RWPE1 (cell line): ENCODE measurements around the gene SLC35A4.
"Not testable (repeated sequence)": the region's sequence is repeated elsewhere in the genome, so short reads cannot be mapped to it uniquely, and the experiment has no call there.

Experiments used
- CTCF ChIA-PET: fragments of 350-600 bp; sonication (Branson Sonifier 250); formaldehyde crosslinking; extraction: SDS; loops from one replicate; lab custom pipeline; 2021; lab: Yijun Ruan, JAX
- POLR2A ChIA-PET: fragments of 400-600 bp; formaldehyde crosslinking; extraction: SDS; loops from one replicate; lab custom pipeline; 2020; ENCODE audit warnings: antibody characterized with exemption; ENCODE audit not compliant: low non-redundant PET; lab: Yijun Ruan, JAX
- DNase-seq: peaks from one replicate; pipeline ENCODE4 v3.0.0; 2012; ENCODE audit warnings: low spot score
- H3K27ac ChIP-seq: fragments of 450-650 bp; 2 replicates; pipeline ENCODE4 v1.5.1; 2017
- TF ChIP-seq, protein P1 (sequence below): fragments of 450-650 bp; conservative IDR thresholded peaks from 2 replicates; pipeline ENCODE4 v1.5.1; 2017; ENCODE audit warnings: low read depth, mild to moderate bottlenecking

SLC35A4 gene

DNA sequence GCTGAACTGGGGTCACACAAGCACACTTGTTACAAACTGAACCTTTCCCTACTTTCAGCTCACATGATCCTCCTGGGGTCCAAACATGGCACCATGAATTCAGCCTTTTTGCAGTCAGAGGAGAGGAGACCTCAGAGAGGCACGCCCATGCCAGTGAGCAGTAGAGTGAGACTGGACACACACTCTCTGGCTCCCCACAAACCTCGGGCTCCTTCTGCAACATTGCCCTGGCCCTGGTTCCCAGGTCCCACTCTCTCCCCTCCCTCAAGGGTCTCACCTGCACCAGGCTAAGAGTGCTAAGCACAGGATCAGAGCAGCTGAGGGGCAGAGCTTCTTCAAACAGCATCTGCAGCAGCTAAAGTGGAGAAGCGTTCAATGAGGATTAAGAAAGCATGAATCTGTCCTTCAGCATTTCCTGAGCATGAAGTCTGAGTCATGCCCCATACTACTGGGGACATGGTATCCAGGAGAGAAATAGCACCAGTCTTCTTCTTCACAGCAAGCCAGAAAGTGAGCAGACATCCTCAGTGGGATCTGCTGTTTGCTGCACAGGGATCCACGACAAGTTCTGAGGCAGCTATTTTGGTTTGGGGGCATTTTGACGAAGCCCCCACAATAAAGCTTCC is 27.2 kb downstream of the SLC35A4 start:
- CTCF ChIA-PET: interaction anchor here (0.6 kb wide), 1 partner anchor 1930 kb away, joined by 8 read pairs; no protein-coding TSS in a partner anchor
- peak; percentile 57 for DNase-seq
- peak overlapping the region; percentile 52 for H3K27ac ChIP-seq
- TF ChIP-seq, protein P1, sequence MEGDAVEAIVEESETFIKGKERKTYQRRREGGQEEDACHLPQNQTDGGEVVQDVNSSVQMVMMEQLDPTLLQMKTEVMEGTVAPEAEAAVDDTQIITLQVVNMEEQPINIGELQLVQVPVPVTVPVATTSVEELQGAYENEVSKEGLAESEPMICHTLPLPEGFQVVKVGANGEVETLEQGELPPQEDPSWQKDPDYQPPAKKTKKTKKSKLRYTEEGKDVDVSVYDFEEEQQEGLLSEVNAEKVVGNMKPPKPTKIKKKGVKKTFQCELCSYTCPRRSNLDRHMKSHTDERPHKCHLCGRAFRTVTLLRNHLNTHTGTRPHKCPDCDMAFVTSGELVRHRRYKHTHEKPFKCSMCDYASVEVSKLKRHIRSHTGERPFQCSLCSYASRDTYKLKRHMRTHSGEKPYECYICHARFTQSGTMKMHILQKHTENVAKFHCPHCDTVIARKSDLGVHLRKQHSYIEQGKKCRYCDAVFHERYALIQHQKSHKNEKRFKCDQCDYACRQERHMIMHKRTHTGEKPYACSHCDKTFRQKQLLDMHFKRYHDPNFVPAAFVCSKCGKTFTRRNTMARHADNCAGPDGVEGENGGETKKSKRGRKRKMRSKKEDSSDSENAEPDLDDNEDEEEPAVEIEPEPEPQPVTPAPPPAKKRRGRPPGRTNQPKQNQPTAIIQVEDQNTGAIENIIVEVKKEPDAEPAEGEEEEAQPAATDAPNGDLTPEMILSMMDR: no peak
- POLR2A ChIA-PET: no interaction called here

DNA sequence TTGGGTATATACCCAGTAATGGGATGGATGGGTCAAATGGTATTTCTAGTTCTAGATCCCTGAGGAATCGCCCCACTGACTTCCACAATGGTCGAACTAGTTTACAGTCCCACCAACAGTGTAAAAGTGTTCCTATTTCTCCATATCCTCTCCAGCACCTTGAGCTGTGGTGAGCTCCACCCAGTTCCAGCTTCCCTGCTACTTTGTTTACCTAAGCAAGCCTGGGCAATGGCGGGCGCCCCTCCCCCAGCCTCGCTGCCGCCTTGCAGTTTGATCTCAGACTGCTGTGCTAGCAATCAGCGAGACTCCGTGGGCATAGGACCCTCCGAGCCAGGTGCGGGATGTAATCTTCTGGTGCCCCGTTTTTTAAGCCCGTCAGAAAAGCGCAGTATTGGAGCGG is 28.4 kb downstream of the SLC35A4 start:
- H3K27ac ChIP-seq: peak overlapping the region; percentile 50
- CTCF ChIA-PET, DNase-seq: not testable (repeated sequence)
- POLR2A ChIA-PET: interaction anchor here (1.2 kb wide), 1 partner anchor 17 kb away, joined by 5 read pairs; no protein-coding TSS in a partner anchor

DNA sequence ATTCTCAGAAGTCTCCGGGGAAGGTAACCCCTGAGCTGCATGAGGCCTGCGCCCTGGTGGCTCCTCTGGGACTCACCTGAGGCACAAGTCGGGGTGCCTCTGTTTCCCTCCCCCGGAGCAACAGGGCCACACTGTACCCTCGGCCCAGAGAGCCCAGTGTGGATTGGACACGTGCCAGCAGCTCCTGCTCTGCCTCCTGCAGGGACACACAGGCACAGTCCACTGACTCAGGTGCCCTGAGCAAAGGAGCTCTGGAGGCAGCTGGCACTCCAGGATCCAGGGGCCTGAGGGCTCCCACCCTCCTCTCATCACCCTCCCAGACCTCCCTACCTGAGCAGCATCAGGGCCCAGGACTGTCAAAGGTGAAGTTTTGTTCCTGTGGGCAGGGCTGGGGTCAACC is 29.5 kb downstream of the SLC35A4 start:
- DNase-seq: no peak
- POLR2A ChIA-PET: interaction anchor here (1.0 kb wide), 1 partner anchor 53 kb away, joined by 5 read pairs; the partner anchor contains the start of genes IK and NDUFA2
- CTCF ChIA-PET: no interaction called here
- no peak overlapping the region for H3K27ac ChIP-seq
- TF ChIP-seq, protein P1: no peak

DNA sequence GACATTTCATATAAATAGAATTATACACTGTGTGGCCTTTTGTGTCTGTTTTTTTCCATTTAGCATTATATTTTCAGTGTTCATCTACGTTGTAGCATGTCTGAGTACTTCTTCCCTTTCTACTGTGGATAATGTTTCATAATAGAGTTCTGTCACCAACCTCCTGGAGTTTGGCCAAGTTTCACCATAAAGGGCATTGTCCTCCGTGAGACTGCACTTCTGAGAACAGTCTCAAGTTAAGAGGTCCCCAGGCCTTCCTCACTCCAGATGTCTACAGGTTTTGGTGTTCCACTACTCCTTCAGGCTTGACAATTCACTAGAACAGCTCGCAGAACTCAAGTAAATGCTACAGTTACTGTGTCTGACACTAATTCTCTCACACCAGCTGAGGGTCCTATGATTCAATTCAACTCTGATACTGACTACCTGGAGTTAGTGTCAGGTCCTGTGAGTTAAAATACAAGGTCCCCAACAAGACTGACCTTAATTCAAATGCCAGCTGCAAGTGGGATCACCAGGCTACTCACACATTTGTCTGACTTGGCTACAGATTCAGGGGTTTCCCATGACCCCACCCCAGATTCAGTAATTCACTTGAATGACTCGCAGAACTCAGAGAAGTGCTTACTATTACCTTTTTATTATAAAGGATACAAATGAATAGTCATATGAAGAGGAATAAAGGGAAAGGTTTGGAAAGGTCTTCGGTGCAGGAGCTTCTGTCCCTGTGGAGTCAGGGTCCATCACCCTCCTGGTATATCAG is 31.1 kb downstream of the SLC35A4 start:
- H3K27ac ChIP-seq: no peak overlapping the region
- TF ChIP-seq, protein P1: no peak
- no peak for DNase-seq
- ChIA-PET POLR2A (no interaction called here), CTCF (interaction anchor here (1.0 kb wide), 1 partner anchor 34 kb away, joined by 3 read pairs; no protein-coding TSS in a partner anchor)

DNA sequence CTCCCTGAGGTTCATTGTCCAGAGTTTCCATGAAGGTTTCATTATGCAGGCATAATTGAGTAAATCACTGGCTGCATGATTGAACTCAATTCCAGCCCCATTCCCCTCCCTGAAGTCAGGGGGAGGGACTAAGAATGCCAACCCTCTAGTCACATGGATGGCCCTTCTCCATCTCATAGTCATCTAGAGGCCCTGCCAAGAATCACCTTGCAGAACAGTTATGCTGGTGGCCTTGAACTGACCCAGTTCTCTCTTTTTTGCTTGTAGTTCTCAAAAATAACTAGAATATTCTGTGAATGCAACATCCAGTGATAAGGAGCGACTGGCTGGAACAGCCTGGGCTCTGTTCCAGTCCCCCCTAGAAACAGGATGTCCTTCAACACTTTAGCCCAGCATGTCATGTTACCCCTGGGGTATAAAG is 31.7 kb downstream of the SLC35A4 start:
- TF ChIP-seq, protein P1: no peak
- ChIA-PET CTCF (interaction anchor here (1.0 kb wide), 1 partner anchor 34 kb away, joined by 3 read pairs; no protein-coding TSS in a partner anchor), POLR2A (no interaction called here)
- H3K27ac ChIP-seq: no peak overlapping the region
- DNase-seq: no peak

DNA sequence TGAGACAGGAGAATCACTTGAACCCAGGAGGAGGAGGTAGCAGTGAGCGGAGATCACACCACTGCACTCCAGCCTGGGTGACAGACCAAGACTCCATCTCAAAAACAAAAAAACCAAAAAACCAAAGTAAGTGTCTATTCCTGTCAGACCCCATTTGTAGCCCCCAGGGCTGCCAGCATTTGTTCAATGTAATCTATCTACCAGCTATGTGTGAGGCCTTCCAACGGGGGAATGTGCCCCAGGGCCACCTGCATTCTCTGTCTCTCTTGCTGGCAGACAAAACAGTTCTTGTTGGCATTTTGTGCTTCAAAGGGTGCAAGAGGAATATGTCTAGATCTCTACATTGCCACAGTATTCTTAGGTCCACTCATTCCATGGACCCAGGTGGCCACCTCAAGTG is 34.2 kb downstream of the SLC35A4 start:
- POLR2A ChIA-PET: no interaction called here
- CTCF ChIA-PET: no interaction called here
- no peak for DNase-seq
- TF ChIP-seq, protein P1: no peak
- no peak overlapping the region for H3K27ac ChIP-seq
